GM12878 (cell line): ENCODE measurements around the gene DENND1B. TPM values are rescaled to one million over a fixed set of nuclear protein-coding genes. Genes with fewer than 3 reads are reported as not detected.

Experiments used
- ATAC-seq: fragments of 200-7000 bp; cut with Tn5 transposase; 3 replicates; pipeline ENCODE4 v1.9.1; 2020; ENCODE audit warnings: mild to moderate bottlenecking, moderate library complexity
- BruUV-seq: library from RNA; stranded (reverse); fragments of 400-500 nt; replicated peaks from 2 replicates; lab custom pipeline; 2021; lab: Mats Ljungman, UMichigan
- CTCF ChIA-PET: fragments of 300-600 bp; sonication (Branson Sonifier 250); formaldehyde crosslinking; extraction: SDS; loops from one replicate; lab custom pipeline; 2021; ENCODE audit warnings: inconsistent platforms; lab: Yijun Ruan, JAX
- POLR2A ChIA-PET: fragments of 350-600 bp; formaldehyde crosslinking; extraction: SDS; loops from one replicate; lab custom pipeline; 2021; ENCODE audit warnings: inconsistent platforms; lab: Charles Lee
- RAD21 ChIA-PET: fragments of 300-600 bp; sonication (Branson Sonifier 250); formaldehyde crosslinking; loops from one replicate; lab custom pipeline; 2023; ENCODE audit warnings: antibody characterized with exemption; ENCODE audit not compliant: unreplicated experiment; lab: Charles Lee
- SMC1A ChIA-PET: fragments of 300-600 bp; sonication (Branson Sonifier 250); formaldehyde crosslinking; loops from one replicate; lab custom pipeline; 2023; ENCODE audit not compliant: unreplicated experiment, uncharacterized antibody; lab: Charles Lee
- DNase-seq: peaks from one replicate; pipeline ENCODE4 v3.0.0-alpha.2; 2011; ENCODE audit warnings: low read depth, low spot score
- FAIRE-seq: peaks from 3 replicates; lab custom pipeline; 2011; peaks lifted over from hg19 to GRCh38; lab: Jason Lieb, UNC
- H2AFZ ChIP-seq: 2 replicates; pipeline ENCODE4 v1.6.0; 2011; ENCODE audit warnings: low read depth, low read length, control low read depth; ENCODE audit not compliant: control insufficient read depth
- H3K27ac ChIP-seq: 2 replicates; pipeline ENCODE4 v1.5.1; 2011; ENCODE audit warnings: control low read depth; ENCODE audit not compliant: control insufficient read depth, insufficient read depth
- H3K27me3 ChIP-seq, 2 experiments: replicated peaks in 1 of 2; 2 replicates each; pipeline versions ENCODE4 v1.6.0 to v1.6.1; 2011; ENCODE audit warnings: low read length in 1 of 2; ENCODE audit not compliant: control insufficient read depth in 2 of 2, insufficient read depth in 2 of 2
- H3K36me3 ChIP-seq, 2 experiments: 2 replicates each; pipeline ENCODE4 v1.5.1; 2011; ENCODE audit warnings: low read length in 1 of 2; ENCODE audit not compliant: control insufficient read depth in 2 of 2, insufficient read depth in 2 of 2
- H3K4me1 ChIP-seq: 2 replicates; pipeline ENCODE4 v1.6.1; 2011; ENCODE audit warnings: mild to moderate bottlenecking, low read length, moderate library complexity, mixed read lengths; ENCODE audit not compliant: control insufficient read depth, insufficient read depth
- H3K4me2 ChIP-seq: 2 replicates; pipeline ENCODE4 v1.6.0; 2011; ENCODE audit warnings: control low read depth; ENCODE audit not compliant: control insufficient read depth, insufficient read depth
- H3K4me3 ChIP-seq: fragments of 200-600 bp; sonication (generic); 2 replicates; pipeline ENCODE4 v1.5.1; 2016
- H3K79me2 ChIP-seq: 2 replicates; pipeline ENCODE4 v1.6.0; 2011; ENCODE audit warnings: low read length; ENCODE audit not compliant: control insufficient read depth, insufficient read depth
- H3K9ac ChIP-seq: 2 replicates; pipeline ENCODE4 v1.8.0; 2011; ENCODE audit warnings: low read length, control low read depth, mixed read lengths; ENCODE audit not compliant: control insufficient read depth, insufficient read depth
- H3K9me3 ChIP-seq: replicated peaks from 3 replicates; pipeline ENCODE4 v1.5.1; 2011; ENCODE audit warnings: mild to moderate bottlenecking, low read length; ENCODE audit not compliant: control insufficient read depth, insufficient read depth
- H4K20me1 ChIP-seq: 2 replicates; pipeline ENCODE4 v1.6.0; 2011; ENCODE audit not compliant: control insufficient read depth, insufficient read depth
- BCLAF1 ChIP-seq: fragments of 450-650 bp; IDR thresholded peaks from 2 replicates; pipeline ENCODE4 v1.6.1; 2017; ENCODE audit warnings: antibody characterized with exemption, mild to moderate bottlenecking, moderate library complexity
- CBFB ChIP-seq: IDR thresholded peaks from 2 replicates; pipeline ENCODE4 v1.6.1; 2016; ENCODE audit warnings: antibody characterized with exemption, low read depth
- EGR1 ChIP-seq, 2 experiments: IDR thresholded peaks; 1 replicate in 1 of 2; 2 replicates in 1 of 2; pipeline ENCODE4 v1.6.1; 2011 to 2012; ENCODE audit warnings: low read depth in 2 of 2, low read length in 2 of 2, borderline replicate concordance in 1 of 2, mild to moderate bottlenecking in 1 of 2, moderate library complexity in 1 of 2
- FOXM1 ChIP-seq: IDR thresholded peaks from 2 replicates; pipeline ENCODE4 v1.6.1; 2012; ENCODE audit warnings: low read depth, mild to moderate bottlenecking, inconsistent platforms, low read length, moderate library complexity
- HDGF ChIP-seq: fragments of 450-650 bp; IDR thresholded peaks from 2 replicates; pipeline ENCODE4 v1.6.1; 2016; ENCODE audit warnings: antibody characterized with exemption
- JUNB ChIP-seq: IDR thresholded peaks from 2 replicates; pipeline ENCODE4 v1.6.1; 2016; ENCODE audit warnings: antibody characterized with exemption, mild to moderate bottlenecking
- MAX ChIP-seq: IDR thresholded peaks from 2 replicates; pipeline ENCODE4 v1.6.1; 2012; ENCODE audit warnings: low read depth, low read length, improper control_type of control experiment
- PAX5 ChIP-seq: IDR thresholded peaks from 2 replicates; pipeline ENCODE4 v1.6.1; 2011; ENCODE audit warnings: low read depth, low read length, borderline replicate concordance
- POLR2A ChIP-seq: IDR thresholded peaks from 2 replicates; pipeline ENCODE4 v1.6.1; 2011; ENCODE audit warnings: low read depth, mild to moderate bottlenecking, low read length
- RB1 ChIP-seq: fragments of 450-650 bp; formaldehyde crosslinking; IDR thresholded peaks from 2 replicates; pipeline ENCODE4 v1.6.1; 2017; ENCODE audit warnings: mild to moderate bottlenecking, borderline replicate concordance
- STAT3 ChIP-seq: IDR thresholded peaks from 2 replicates; pipeline ENCODE4 v1.6.1; 2011; ENCODE audit warnings: low read depth, low read length, improper control_type of control experiment
- ZBTB33 ChIP-seq: fragments of 450-650 bp; IDR thresholded peaks from 2 replicates; pipeline ENCODE4 v1.6.1; 2017; ENCODE audit warnings: mild to moderate bottlenecking
- whole genome bisulfite sequencing: methylation state at CpG from one replicate; pipeline ENCODE4 v1.1.6; 2016; ENCODE audit warnings: low lambda C conversion rate; ENCODE audit not compliant: insufficient replicate concordance, insufficient coverage; ENCODE audit errors: missing lambda C conversion rate; 5-methylcytosine and 5-hydroxymethylcytosine counted together
- in situ Hi-C: fragments of 300-500 bp; cut with MboI; formaldehyde crosslinking; loops from 9 replicates; pipeline ENCODE4 v1.14.3; 2018; ENCODE audit warnings: mixed read lengths
- intact Hi-C: fragments of 100-400 bp; cut with micrococcal nuclease; formaldehyde crosslinking; loops from one replicate; pipeline ENCODE4 v1.14.2; 2022; ENCODE audit not compliant: unreplicated experiment
- polyA plus RNA-seq, 11 experiments: library from polyadenylated mRNA; depleted of rRNA in 4 of 11; unstranded in 6 of 11; stranded (reverse) in 5 of 11; fragments of >200 nt; fragmentation: Nextera tagmentation in 4 of 11; fragmentation: Illumina TruSeq in 1 of 11; extraction: Ambion mirVana in 4 of 11; extraction: Trizol in 1 of 11; gene quantifications; 1 replicate in 1 of 11; 2 replicates in 10 of 11; pipeline versions ENCODE4 v1.2.1 to v1.2.3, GENCODE V29; 2011 to 2016; ENCODE audit warnings: inconsistent platforms in 2 of 11, missing spikeins in 2 of 11, low read depth in 1 of 11
- total RNA-seq, 4 experiments: library from RNA; depleted of rRNA in 3 of 4; stranded (reverse); fragments of >200 nt in 3 of 4; fragmentation: Illumina TruSeq in 1 of 4; extraction: Trizol in 1 of 4; gene quantifications; 2 replicates each; pipeline versions ENCODE4 v1.2.1 to v1.2.3, GENCODE V29; 2013 to 2021

Gene DENND1B
- total and polyA plus RNA-seq, 10 of the 15 experiments (the other 5 are each of a cell fraction or from before 2014, with no cell fraction given) = 1.7 to 10.7 (median 8.0) TPM

GRCh38 chr1:197781968-197782721 lies 6.9 kb upstream of the DENND1B start:
- H3K79me2 ChIP-seq = no peaks in the 10 kb centered on the region
- RAD21 ChIA-PET = no interaction called here
- POLR2A ChIA-PET = interaction anchor here (0.7 kb wide), 1 partner anchor 20 kb away, joined by 3 read pairs; no protein-coding TSS in a partner anchor
- no TSS peak for BruUV-seq
- CTCF ChIA-PET = no interaction called here
- peaks cover 10% of the 10 kb centered on the region; the same call in 1 of the 2 replicates for H3K4me1 ChIP-seq
- in situ Hi-C loops = no loop called here
- SMC1A ChIA-PET = interaction anchor here (1.2 kb wide), 1 partner anchor 18 kb away, joined by 3 read pairs; no protein-coding TSS in a partner anchor
- 53% methylated on average over 2 of the region's 2 CpGs for WGBS
- H3K9me3 ChIP-seq = no peaks in the 10 kb centered on the region
- no peak for FAIRE-seq
- TF ChIP-seq JUNB (no peak), STAT3 (no peak), CBFB (no peak), POLR2A (no peak), BCLAF1 (no peak), PAX5 (no peak), ZBTB33 (no peak), FOXM1 (no peak), MAX (no peak), HDGF (no peak), RB1 (no peak), EGR1 (IDR thresholded peaks at IDR 0.05; ENCODE audit: borderline replicate concordance in 1 of 2, low read depth in 2 of 2, low read length in 2 of 2) (no peak)
- TF ChIP-seq, all 136 proteins: peak for 0
- ATAC-seq (no peak), DNase-seq (no peak)
- no peak overlapping the region for H3K27ac ChIP-seq
- H4K20me1 ChIP-seq = no peaks in the 10 kb centered on the region
- H3K9ac ChIP-seq = no peak overlapping the region
- no peaks in the 10 kb centered on the region for H3K27me3 ChIP-seq
- H2AFZ ChIP-seq = no peak overlapping the region
- intact Hi-C loops = no loop called here
- H3K4me2 ChIP-seq = no peak overlapping the region
- no peak overlapping the region for H3K4me3 ChIP-seq
- H3K36me3 ChIP-seq = no peaks in the 10 kb centered on the region
